ELF-1 (cell line): Measurements from ENCODE around the gene CACNA1C.

Experiments used
- DNase-seq: peaks from one replicate; pipeline ENCODE4 v3.0.0-alpha.2; 2016; ENCODE audit warnings: low read depth, low spot score

Gene CACNA1C

DNA sequence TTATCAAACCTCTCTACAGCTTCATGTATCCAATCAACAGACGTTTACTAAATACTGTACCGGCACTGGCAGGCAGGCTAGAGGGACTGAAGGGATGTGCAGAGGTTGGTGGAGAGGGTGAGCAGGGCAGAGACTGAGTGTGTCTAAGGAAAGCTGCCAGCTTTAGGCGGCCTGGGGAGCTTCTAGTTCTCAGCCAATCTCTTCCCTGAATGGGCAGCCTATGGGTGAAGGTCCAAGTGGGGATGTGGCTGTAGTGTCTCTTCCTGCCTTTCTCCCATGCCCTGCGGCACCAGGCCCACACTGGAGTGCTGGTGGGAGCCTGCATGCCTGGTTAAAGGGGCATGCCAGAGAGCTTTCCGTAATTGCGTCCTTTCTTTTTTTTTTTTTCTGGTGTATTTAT lies 239.8 kb downstream of the CACNA1C start:
- no peak for DNase-seq

DNA sequence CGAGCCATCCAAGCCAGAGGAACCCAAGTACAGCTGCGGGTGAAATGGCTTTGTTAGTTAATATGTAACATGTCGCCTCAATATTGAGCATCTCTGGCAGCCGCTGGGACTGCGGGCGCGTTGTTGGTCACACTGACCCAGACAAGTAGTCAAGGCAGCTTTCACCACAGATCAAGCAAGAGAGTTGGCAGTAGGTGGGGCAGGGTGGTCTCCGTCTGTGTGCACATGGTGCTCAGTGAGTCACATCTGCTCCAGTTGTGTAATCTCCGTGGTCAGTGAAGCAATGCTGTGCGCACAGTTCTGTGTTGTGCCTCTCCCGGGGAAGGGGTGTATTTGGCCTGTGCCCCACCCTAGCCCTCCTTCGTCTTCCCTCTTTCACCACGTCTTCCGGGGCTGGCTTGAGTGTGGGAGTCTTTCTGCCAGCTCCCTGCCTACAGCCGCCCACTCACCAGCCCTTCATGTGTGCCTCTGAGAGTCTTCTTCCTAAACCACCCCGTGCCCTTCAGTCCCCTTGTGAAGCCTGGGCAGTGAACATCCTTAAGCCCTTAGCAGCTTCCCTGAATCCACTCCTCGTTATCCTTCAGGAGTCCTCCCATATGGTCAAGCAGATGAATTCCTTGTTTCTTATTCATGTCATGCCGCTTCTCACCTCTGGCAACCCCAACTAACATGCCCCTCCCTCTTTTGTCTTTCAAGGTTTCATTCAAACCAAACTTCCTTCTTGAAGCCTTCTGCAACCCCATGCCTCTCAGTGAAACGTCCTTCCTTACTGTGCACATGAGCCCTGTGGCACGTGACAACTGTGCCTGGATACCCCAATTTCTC lies 242.1 kb downstream of the CACNA1C start:
- DNase-seq: no peak

DNA sequence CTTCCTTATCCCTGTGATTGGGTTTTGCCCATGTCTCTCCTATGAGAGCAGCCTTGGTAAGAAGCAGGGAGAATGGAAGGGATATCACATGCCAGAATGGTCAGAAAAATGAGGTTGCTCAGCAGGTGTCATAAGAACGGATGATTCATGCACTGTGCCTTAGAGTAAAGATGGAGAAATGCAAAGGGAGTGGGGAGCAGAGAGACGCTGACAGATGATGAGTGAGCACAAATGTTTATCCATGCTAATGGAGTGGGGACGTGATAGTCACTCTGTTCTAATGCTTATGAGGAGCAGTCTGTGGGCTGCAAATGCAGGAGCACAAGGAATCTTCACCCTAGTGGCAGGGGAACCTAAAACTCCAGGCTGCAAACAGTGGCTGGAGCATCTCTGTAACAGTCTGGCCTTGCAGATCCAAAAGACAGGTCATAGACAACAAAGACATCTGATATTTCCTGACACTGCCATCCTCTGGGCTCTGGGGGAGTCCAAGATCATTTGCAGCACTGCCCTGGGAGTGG lies 243.2 kb downstream of the CACNA1C start:
- no peak for DNase-seq

DNA sequence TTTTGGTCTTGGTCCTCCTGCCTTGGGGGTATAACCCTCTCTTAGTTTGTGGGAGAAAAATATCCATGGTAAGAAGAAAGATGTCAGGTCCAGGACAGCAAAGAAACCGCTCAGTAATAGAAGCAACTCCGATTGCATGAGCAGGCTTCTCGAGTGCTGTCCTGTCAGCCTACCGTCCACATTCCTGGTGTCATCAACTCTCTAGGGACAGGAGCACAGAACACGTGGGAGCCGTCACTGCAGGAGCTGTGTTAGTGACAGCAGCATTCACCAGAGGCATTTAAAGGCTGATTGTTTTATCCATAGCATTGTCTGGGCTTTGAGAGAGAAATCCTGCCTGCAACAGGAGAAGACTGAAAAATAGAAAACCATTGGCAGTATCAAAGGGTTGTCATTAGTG lies 244.2 kb downstream of the CACNA1C start:
- DNase-seq: no peak

- no peak for DNase-seq
Measured at GRCh38 chr12:2297658-2298057, 244.9 kb downstream of the CACNA1C start.

GRCh38 chr12:2298556-2299200 lies 245.9 kb downstream of the CACNA1C start:
- DNase-seq: no peak

DNA sequence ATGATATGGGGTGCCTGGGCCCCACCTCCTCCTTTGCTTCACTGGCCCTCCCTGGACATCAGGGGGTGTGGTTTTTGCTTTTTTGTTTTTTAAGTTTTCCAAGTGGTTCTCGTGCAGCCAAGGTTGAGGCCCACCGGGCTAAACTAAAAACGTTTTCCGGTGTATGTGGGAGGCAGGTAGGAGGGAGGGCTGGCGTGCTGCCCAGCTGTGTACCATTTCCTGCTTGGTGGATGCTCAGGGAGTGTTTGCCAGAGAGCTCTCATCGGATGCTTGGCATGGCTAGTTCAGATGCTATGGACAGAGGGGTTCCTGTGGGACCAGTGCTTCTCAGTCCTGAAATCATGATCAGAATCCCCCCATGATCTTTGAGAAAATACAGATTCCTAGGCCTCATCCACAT lies 246.4 kb downstream of the CACNA1C start:
- DNase-seq: no peak

GRCh38 chr12:2300168-2300567 lies 247.4 kb downstream of the CACNA1C start:
- no peak for DNase-seq

GRCh38 chr12:2300886-2301285 lies 248.1 kb downstream of the CACNA1C start:
- DNase-seq: no peak

- no peak for DNase-seq
Measured at GRCh38 chr12:2301531-2302461, 249.0 kb downstream of the CACNA1C start.

- DNase-seq: no peak
Measured at GRCh38 chr12:2302711-2303580, 250.2 kb downstream of the CACNA1C start.

DNA sequence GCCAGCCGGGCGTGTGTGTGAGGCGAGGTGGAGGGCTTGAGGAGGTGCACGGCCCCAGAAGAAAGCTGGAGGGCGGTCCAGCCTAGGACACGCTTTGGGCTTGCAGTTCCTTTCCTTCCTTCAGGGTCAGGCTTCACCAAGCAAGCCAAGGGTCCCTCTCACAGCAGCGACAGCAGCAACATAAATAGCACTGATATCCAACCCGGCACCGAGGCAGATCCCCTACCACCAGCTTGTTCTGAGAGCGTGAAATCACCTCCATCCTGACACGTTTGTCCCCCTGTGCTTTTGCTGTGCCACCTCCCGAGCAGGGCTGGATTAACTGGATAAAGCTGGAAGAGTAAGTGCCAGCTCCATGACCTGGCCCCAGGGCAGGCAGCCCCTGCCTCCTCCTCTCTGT lies 251.4 kb downstream of the CACNA1C start:
- DNase-seq: no peak

DNA sequence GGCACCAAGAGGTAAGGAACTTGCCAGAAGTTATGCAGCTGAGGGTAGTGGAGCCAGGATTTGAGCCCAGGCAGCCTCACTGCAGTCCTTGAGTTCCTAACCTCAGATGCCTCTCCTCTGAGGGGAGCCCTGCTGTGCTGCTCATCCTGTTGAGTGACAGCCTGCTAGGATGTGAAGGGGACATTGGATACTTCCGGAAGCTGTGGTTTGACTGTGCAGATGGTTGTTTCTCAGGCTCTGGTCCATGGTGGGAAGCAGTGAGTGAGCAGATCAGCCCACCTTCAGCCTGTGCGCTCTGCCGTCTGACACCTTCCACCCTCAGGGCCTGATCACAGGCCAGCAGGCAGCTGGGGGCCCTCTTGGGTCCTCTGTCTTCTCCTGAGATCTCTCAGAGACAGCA lies 253.2 kb downstream of the CACNA1C start:
- DNase-seq: peak; percentile 83

- DNase-seq: no peak
Measured at GRCh38 chr12:2306735-2307134, 253.9 kb downstream of the CACNA1C start.

DNA sequence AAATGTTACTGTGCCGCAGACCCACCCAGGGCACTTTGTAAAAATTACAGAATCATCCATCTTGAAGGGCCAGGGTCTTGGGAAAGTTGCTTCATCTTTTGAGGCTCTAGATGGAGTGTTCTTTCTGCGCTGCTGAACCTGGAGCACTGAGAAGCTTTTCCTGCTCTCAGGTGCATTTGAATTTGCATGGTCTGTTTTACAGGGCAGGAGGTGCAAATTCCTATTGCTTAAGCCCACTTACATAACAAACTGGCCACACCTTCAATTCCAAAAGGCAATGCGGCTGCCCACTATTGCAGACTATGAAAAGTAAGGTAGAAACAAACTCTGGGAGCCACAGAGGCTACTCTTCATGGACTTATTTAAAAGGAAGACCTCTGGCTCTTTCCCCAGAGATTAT lies 254.8 kb downstream of the CACNA1C start:
- DNase-seq: no peak

- DNase-seq: no peak
Measured at GRCh38 chr12:2309647-2310046, 256.9 kb downstream of the CACNA1C start.

DNA sequence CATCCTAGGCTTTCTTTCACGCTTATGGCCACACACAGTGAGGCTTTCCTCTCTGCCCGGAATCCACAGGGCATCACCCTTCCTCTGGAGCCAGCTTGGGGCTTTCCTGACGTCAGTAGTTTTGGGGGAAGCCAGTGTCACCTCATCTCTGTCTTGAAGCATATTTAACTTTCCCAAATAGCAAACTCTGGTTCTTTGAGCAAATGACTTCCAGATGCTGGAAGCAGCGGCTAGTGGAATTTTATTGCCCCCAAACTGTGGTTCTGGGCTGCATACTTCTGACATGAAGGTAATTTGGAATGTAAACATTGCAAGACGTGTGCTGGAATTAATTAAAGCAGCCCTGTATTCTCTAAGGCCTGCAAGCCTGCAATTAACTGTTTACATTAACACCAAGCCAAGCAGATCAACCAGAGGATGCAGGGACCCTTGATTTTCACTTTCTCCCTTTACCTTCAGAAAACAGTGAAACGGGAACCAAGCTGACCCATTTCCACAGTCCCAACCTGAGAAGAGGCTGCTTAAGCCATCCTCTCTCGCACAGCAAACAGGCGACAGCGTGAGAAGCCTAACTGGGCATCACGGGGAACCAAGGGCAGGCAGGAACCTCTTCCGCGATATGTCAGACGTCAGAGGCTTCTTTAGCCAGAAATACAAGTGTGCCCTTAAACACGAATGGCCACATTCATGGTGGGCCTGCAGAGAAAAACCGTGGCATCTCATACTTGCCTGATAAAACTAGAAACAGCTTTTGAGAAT lies 258.4 kb downstream of the CACNA1C start:
- no peak for DNase-seq

- no peak for DNase-seq
Measured at GRCh38 chr12:2312175-2312574, 259.4 kb downstream of the CACNA1C start.

GRCh38 chr12:2312770-2313169 lies 260.0 kb downstream of the CACNA1C start:
- no peak for DNase-seq

- DNase-seq: no peak
Measured at GRCh38 chr12:2314492-2314891, 261.7 kb downstream of the CACNA1C start.
